Keratinocyte (primary cell): ENCODE results near the gene ANKRD27.

ENCODE experiments used
- CTCF ChIP-seq, 3 experiments: IDR thresholded peaks in 1 of 3; conservative IDR thresholded peaks in 1 of 3; optimal IDR thresholded peaks in 1 of 3; 2 replicates in 2 of 3; 3 replicates in 1 of 3; pipeline versions ENCODE3 to v1.5.1; 2011; ENCODE audit warnings: low read length in 3 of 3, mild to moderate bottlenecking in 3 of 3, moderate library complexity in 2 of 3, control low read depth in 1 of 3, inconsistent platforms in 1 of 3; ENCODE audit not compliant: insufficient read depth in 2 of 3; ENCODE audit errors: extremely low read depth in 1 of 3
- EZH2 ChIP-seq: IDR thresholded peaks from one replicate; pipeline ENCODE4 v1.6.1; 2012; ENCODE audit warnings: inconsistent platforms, mild to moderate bottlenecking, low read length, moderate library complexity

GRCh38 chr19:32570081-32570785, 104.7 kb downstream of the ANKRD27 start:
- peak; percentile 58 to 65 (median 59) for TF ChIP-seq CTCF (optimal IDR thresholded peaks at IDR 0.05 in 1 of 3, IDR thresholded peaks at IDR 0.05 in 1 of 3, conservative IDR thresholded peaks at IDR 0.05 in 1 of 3; ENCODE audit: extremely low read depth in 1 of 3, insufficient read depth in 2 of 3, low read length in 3 of 3)
- no peak for TF ChIP-seq EZH2
